Activated naive CD8-positive, alpha-beta T cell treated with anti-CD3 and anti-CD28 coated beads, Interleukin-2, amount 50 U/mL, for 24 hours (primary cell): ENCODE measurements around the gene SLC25A51.
A peak's percentile ranks its signal among the peaks of the same experiment; 100 is the strongest.
"Not testable (repeated sequence)": the region's sequence is repeated elsewhere in the genome, so short reads cannot be mapped to it uniquely, and the experiment has no call there.

Experiments
- ATAC-seq: fragments of 150-1000 bp; cut with Tn5 transposase; one replicate; pipeline ENCODE4 v1.10.0; 2021
- DNase-seq: peaks from one replicate; pipeline ENCODE4 v3.0.0; 2021
- H3K27ac Mint-ChIP-seq: one replicate; pipeline ENCODE4 v1.8.0; 2021; ENCODE audit warnings: mild to moderate bottlenecking, mixed read lengths
- H3K27me3 Mint-ChIP-seq: one replicate; pipeline ENCODE4 v1.8.0; 2021; ENCODE audit warnings: mixed read lengths
- H3K36me3 Mint-ChIP-seq: one replicate; pipeline ENCODE4 v1.8.0; 2021; ENCODE audit warnings: low read depth, mixed read lengths
- H3K4me1 Mint-ChIP-seq: one replicate; pipeline ENCODE4 v1.8.0; 2021; ENCODE audit warnings: mixed read lengths
- H3K4me3 Mint-ChIP-seq: one replicate; pipeline ENCODE4 v1.8.0; 2021; ENCODE audit warnings: mild to moderate bottlenecking, moderate library complexity, mixed read lengths
- H3K9me3 Mint-ChIP-seq: one replicate; pipeline ENCODE4 v1.8.0; 2021; ENCODE audit warnings: mixed read lengths

SLC25A51 gene

DNA sequence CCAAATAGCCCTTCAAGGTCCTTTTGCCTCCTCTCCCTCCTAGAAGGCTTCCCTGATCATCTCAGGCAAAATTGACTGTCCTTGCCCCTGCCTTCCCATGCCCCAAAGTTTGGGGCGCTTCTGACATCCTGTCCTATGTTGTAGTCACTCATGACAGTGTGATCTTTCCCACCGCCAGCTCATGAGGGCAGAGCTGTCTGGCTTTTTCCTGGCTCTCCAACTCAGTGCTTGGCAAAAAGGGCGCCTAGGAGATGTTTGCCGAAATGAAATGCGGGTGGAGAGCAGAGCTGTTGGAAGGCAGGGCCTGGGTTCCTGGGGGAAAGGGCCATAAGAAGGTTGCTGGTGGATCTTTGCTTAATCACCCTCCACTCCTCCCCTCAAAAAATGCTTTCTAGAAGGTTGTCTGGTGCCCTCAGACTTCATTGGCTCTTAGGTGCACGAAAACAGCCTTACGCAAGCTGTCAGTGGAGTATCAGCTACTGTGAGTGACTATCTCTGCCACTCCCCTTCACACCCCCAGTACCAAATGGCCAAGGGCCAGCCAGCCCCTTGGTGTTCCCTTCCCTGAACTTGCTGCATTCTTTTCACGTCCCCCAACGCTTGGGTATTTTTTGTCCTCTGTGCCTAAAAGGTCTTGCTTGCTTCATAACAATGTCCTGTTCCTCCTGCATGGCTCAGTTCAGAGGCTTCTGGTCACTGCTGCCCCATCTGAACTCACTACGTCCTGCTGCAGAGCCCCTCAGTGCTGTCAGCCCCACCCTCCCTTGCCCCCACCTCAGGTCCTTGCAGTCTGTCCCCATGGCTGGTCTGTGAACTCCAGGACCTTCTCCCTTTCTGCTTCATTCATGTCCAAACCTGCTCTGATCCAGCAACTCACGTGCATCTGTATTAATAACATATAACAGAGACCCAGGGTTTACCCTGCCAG lies 2.6 kb upstream of the SLC25A51 start:
- no peak overlapping the region for H3K27ac Mint-ChIP-seq
- H3K27me3 Mint-ChIP-seq = no peaks in the 10 kb centered on the region
- DNase-seq (no peak), ATAC-seq (no peak)
- H3K4me3 Mint-ChIP-seq = no peak overlapping the region
- no peaks in the 10 kb centered on the region for H3K36me3 Mint-ChIP-seq
- no peaks in the 10 kb centered on the region for H3K9me3 Mint-ChIP-seq
- H3K4me1 Mint-ChIP-seq = peaks cover 24% of the 10 kb centered on the region

DNA sequence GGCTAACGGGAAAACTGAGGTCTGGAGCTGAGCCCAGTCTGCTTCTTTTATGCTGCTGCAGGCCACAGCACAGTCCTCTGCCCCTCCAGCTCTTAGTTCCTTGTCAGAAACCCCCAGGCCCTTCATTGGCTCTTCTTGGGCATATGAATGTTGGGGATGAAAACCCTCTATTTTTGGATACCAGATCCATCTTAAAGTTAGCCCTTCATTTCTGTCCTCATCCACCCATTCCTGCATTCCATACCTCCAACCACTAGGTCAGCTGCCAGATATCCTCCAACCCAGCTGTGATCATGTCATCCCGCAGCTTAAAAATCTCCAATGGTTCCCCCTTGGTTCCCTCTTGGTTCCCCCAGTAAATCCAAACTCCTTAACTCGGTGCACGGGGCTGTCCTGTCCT lies 1.8 kb upstream of the SLC25A51 start:
- Mint-ChIP-seq H3K4me1 (peaks cover 27% of the 10 kb centered on the region), H3K27ac (no peak overlapping the region), H3K36me3 (no peaks in the 10 kb centered on the region), H3K4me3 (no peak overlapping the region), H3K9me3 (no peaks in the 10 kb centered on the region), H3K27me3 (no peaks in the 10 kb centered on the region)
- ATAC-seq (no peak), DNase-seq (no peak)

DNA sequence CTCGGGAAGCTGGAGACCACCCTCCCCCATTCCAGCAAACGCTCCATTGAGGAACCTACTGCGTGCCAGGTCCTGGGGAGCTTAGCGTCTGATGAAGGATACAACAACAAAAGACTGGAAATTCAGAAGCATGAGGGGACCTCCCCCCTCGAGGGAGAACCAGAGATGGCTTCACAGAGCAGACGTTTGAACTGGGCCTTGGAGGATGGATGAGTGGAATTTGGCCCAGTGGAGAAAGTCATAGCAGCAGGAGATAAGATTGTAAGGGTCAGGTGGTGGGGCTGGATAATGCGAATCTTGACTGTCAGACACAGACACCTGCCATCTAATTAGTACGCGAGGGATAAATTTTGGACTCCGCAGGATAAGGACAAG lies 1.2 kb upstream of the SLC25A51 start:
- Mint-ChIP-seq H3K4me1 (peaks cover 29% of the 10 kb centered on the region), H3K27ac (no peak overlapping the region), H3K36me3 (no peaks in the 10 kb centered on the region), H3K27me3 (no peaks in the 10 kb centered on the region), H3K9me3 (no peaks in the 10 kb centered on the region), H3K4me3 (peak overlapping the region; percentile 91)
- no peak for DNase-seq
- no peak for ATAC-seq

- no peak for DNase-seq
- Mint-ChIP-seq H3K4me3 (peak overlapping the region; percentile 91), H3K9me3 (no peaks in the 10 kb centered on the region), H3K4me1 (peaks cover 29% of the 10 kb centered on the region), H3K27me3 (no peaks in the 10 kb centered on the region), H3K36me3 (no peaks in the 10 kb centered on the region), H3K27ac (peak overlapping the region; percentile 85)
- no peak for ATAC-seq
Measured at GRCh38 chr9:37904445-37905130, 661 bp upstream of the SLC25A51 start.

DNA sequence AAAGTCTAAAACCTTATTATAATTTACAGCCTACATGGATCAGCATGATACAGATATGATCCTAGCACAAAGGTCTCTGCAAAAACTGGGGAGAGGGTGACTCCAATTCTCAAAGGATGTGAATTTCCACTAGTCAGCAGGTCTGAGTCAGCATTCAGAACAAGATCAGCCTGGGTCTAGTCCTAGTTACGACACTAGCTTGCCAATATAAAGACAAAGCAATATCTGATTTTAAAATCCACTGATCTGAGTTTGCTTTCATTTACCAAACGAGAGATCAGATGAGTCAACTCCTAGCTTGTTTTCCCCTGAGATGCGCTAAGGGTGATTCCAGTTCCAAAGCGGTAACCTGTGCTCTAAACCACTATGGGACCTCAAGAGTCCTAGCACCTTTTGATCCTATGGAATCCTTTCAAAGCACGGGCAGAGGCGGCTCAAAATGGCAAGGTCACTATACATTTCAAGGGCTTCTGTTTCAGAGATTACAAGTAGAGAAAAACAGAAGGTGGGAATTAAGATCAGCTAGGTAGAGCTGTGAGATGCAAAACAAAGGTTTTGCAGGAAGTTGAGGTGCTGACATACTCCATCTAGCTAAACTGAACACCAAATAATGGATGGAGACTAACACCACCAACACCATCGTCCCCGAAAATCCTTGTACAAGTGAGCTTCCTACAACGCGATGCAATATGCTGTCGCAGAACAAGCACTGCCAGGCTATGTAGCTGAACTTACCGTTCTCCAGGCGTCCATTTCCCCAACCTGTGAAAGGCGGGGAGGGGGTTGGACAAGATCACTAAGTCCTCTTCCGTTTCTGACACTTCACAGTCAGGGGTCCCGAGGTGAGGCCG lies 906 bp downstream of the SLC25A51 start:
- ATAC-seq (no peak), DNase-seq (no peak)
- Mint-ChIP-seq H3K36me3 (no peaks in the 10 kb centered on the region), H3K4me1 (peaks cover 29% of the 10 kb centered on the region), H3K27me3 (no peaks in the 10 kb centered on the region), H3K27ac (peak overlapping the region; percentile 88), H3K9me3 (no peaks in the 10 kb centered on the region), H3K4me3 (peak overlapping the region; percentile 91)

DNA sequence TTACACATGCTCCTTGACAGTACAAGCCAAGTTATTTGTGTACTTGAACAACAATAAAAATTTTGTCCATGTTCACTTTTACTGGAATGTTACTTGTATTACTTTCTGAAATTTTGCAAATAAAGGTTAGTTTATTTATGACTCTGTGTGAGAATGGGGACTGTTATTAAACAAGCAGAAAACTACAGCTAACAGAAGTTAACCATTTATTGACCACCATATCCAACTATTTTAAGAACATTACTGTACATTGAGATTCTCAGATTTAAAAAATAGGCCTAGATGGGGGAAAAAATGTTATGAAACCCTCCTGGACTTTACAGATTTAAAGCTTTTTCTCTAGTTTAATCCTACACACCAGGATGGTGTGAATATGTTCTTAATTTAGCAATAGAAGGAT lies 1.8 kb downstream of the SLC25A51 start:
- ATAC-seq = no peak
- Mint-ChIP-seq H3K4me3 (peak overlapping the region; percentile 44), H3K36me3 (peaks cover 4% of the 10 kb centered on the region)

GRCh38 chr9:37899041-37899440 lies 4.9 kb downstream of the SLC25A51 start:
- Mint-ChIP-seq H3K4me3 (no peak overlapping the region), H3K9me3 (no peaks in the 10 kb centered on the region), H3K27ac (no peak overlapping the region), H3K27me3 (no peaks in the 10 kb centered on the region), H3K36me3 (peaks cover 23% of the 10 kb centered on the region), H3K4me1 (peaks cover 20% of the 10 kb centered on the region)
- no peak for ATAC-seq
- DNase-seq = no peak

More for the DNA sequence above, 1.8 kb downstream of the SLC25A51 start:
- no peak for DNase-seq
- Mint-ChIP-seq H3K27me3 (no peaks in the 10 kb centered on the region), H3K9me3 (no peaks in the 10 kb centered on the region), H3K27ac (no peak overlapping the region), H3K4me1 (peaks cover 29% of the 10 kb centered on the region)

DNA sequence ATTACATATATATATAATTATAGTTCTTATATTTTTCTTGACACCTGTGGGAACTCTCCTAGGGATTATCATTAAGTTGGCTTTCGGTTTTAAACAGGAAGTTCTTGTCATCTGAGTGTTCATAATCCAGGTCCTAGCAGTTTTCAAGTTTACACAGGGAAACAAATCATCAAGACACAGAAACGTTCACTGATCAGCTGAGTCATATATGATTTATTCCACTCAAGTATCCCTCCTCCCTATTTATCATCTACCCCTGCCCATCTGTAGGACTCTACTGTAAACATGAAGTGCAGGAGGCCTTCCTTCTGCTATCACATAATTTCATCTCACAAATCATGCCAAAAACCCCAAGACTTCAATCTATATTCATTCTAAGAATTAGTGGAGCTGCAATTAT lies 6.3 kb downstream of the SLC25A51 start:
- H3K4me1 Mint-ChIP-seq = peaks cover 16% of the 10 kb centered on the region
- H3K27ac Mint-ChIP-seq = no peak overlapping the region
- no peak for DNase-seq
- H3K9me3 Mint-ChIP-seq = no peaks in the 10 kb centered on the region
- no peak overlapping the region for H3K4me3 Mint-ChIP-seq
- H3K27me3 Mint-ChIP-seq = no peaks in the 10 kb centered on the region
- no peak for ATAC-seq
- H3K36me3 Mint-ChIP-seq = peaks cover 36% of the 10 kb centered on the region

GRCh38 chr9:37892063-37892462 lies 11.9 kb downstream of the SLC25A51 start:
- ATAC-seq (no peak), DNase-seq (no peak)
- peaks cover 60% of the 10 kb centered on the region for H3K36me3 Mint-ChIP-seq
- no peaks in the 10 kb centered on the region for H3K27me3 Mint-ChIP-seq
- no peaks in the 10 kb centered on the region for H3K9me3 Mint-ChIP-seq
- no peak overlapping the region for H3K27ac Mint-ChIP-seq
- H3K4me1 Mint-ChIP-seq = no peaks in the 10 kb centered on the region
- no peak overlapping the region for H3K4me3 Mint-ChIP-seq

DNA sequence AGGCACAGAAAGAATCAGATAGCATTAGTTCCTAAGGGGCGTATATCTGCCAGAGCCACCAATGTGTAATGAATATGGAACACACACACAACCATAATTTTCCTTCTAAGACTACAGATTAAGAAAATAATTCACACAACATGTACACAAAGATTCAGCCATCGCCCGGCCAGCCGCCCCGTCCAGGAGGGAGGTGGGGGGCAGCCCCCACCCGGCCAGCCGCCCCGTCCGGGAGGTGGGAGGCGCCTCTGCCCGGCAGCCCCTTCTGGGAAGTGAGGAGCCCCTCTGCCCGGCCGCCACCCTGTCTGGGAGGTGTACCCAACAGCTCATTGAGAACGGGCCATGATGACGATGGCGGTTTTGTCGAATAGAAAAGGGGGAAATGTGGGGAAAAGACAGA lies 12.9 kb downstream of the SLC25A51 start:
- not testable (repeated sequence) for H3K27ac Mint-ChIP-seq, DNase-seq, H3K4me1 Mint-ChIP-seq, H3K4me3 Mint-ChIP-seq, ATAC-seq, H3K9me3 Mint-ChIP-seq, H3K27me3 Mint-ChIP-seq
- peaks cover 52% of the 10 kb centered on the region for H3K36me3 Mint-ChIP-seq

DNA sequence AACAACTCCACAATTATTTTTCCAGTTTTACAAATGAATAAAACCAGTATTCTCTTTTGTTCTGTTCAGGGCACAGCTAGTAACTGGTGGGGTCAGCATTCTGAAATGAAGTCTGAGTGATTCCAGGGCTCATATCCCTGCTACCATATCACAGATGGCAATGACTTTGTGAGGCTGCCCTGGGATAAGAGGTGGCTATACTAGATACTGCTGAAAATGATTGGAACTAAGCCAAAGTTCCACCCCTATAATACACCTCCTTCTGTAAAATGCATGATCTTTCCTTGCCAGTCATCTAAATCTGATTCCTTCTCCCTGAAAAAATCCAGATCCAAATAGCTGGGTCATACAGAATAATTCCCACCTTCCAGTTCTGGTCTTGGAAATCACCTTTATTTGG lies 14.4 kb downstream of the SLC25A51 start:
- no peak overlapping the region for H3K4me3 Mint-ChIP-seq
- peaks cover 49% of the 10 kb centered on the region for H3K36me3 Mint-ChIP-seq
- no peaks in the 10 kb centered on the region for H3K27me3 Mint-ChIP-seq
- H3K9me3 Mint-ChIP-seq = no peaks in the 10 kb centered on the region
- no peak for ATAC-seq
- H3K27ac Mint-ChIP-seq = no peak overlapping the region
- H3K4me1 Mint-ChIP-seq = peaks cover 3% of the 10 kb centered on the region
- DNase-seq = no peak

DNA sequence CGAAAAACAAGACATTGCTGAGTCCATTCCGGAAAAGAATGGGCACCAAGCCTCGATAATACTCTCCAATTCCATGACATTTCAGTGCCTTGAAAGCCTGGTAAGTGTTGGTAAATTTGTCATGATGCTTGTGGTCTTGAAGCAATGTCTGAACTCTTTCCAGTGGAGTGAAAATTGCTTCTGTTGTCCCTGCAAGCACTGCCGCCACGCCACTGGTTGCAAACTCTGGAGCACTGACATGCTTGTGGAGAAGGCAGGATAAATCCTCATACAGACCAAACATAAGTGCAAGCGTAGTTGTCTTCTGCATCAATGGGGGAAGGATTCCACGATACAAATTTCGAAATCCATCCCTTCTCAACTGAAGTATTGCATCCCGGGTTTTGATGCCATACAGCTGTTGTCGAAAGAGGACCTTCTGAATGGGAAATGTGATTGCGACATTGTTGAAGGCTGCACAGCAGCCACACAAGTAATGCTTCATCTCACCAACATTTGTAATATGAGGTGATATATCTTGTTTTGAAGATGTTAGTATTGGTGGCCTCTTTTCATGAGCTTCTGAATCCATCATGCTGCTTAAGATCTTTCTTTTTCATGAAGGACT lies 15.8 kb downstream of the SLC25A51 start:
- not testable (repeated sequence) for H3K4me1 Mint-ChIP-seq, ATAC-seq, H3K27ac Mint-ChIP-seq, H3K4me3 Mint-ChIP-seq, H3K27me3 Mint-ChIP-seq, H3K9me3 Mint-ChIP-seq, DNase-seq
- peaks cover 39% of the 10 kb centered on the region for H3K36me3 Mint-ChIP-seq

- Mint-ChIP-seq H3K9me3 (no peaks in the 10 kb centered on the region), H3K27me3 (no peaks in the 10 kb centered on the region), H3K27ac (no peak overlapping the region), H3K4me1 (peaks cover 3% of the 10 kb centered on the region), H3K36me3 (peaks cover 32% of the 10 kb centered on the region), H3K4me3 (no peak overlapping the region)
- DNase-seq (no peak), ATAC-seq (no peak)
Measured at GRCh38 chr9:37880916-37881479, 22.9 kb downstream of the SLC25A51 start.

GRCh38 chr9:37876376-37876775 lies 27.6 kb downstream of the SLC25A51 start:
- Mint-ChIP-seq H3K4me3 (no peak overlapping the region), H3K4me1 (no peaks in the 10 kb centered on the region), H3K27ac (no peak overlapping the region), H3K9me3 (no peaks in the 10 kb centered on the region), H3K36me3 (peaks cover 22% of the 10 kb centered on the region), H3K27me3 (no peaks in the 10 kb centered on the region)
- no peak for DNase-seq
- no peak for ATAC-seq
